Measurements from ENCODE around the gene TSPYL4. TPM values are rescaled to one million over a fixed set of nuclear protein-coding genes. Genes with fewer than 3 reads are reported as not detected.

TSPYL4 gene
- total and polyA plus RNA-seq, 2 donors (not counting 1 experiment from before 2014, with no cell fraction given): 20.6 to 21.4 TPM

DNA sequence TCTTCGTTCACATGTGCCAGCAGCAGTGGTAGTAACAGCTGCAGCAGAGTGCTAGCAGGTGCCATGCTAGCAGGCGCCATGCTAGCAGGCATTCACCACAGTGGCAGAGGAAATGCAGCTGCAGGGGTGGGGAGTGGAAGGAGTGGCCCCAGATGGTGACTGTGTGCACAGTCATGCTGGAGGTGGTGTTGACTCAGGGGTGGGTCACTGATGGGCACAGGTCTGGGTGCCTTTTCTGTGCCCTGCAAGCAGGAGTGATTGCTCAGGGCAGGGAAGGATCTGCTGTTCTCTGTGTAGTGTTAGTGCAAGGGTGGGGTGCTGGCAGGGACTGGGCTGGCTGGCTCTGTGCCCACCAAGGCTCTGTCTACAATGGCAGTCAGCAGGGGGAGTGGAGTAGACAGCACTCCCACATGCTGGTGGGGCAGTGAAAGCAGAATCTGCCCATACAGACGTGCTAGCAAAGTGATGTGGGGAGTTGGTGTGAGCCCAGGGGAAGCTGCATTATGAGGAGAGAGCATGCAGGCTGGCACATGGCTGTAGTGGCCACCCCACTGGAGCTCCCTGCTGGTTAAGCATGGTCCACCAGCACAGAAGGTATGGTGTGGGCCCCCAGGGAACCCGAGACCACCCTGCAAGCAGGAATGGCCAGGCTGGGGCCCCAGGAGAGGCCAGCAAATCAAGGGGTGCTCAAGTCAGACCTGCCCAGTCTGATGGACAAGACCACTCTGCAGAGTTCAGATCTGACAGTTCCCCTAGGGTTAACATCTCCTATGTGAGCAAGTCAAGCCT, 11.4 kb upstream of the TSPYL4 start:
- WGBS (ENCODE audit: insufficient coverage): 86% methylated on average over 4 of the region's 4 CpGs
- intact Hi-C loops (cut with micrococcal nuclease): no loop called here
- no peak overlapping the region for H3K4me3 ChIP-seq (ENCODE audit: control extremely low read depth in 1 of 5, extremely low read depth in 1 of 5, insufficient read depth in 1 of 5, low read depth in 2 of 5, low read length in 4 of 5)
- ChIA-PET CTCF (no interaction called here), POLR2A (no interaction called here)
- H2AFZ ChIP-seq (ENCODE audit: insufficient read depth, low read depth, low read length, poor library complexity, severe bottlenecking): no peak overlapping the region
- no peak overlapping the region for H3K4me2 ChIP-seq (replicated peaks; ENCODE audit: low read depth, low read length, poor library complexity, severe bottlenecking)
- no peak overlapping the region for H3K27ac ChIP-seq (ENCODE audit: low read length in 2 of 2)
- H3K79me2 ChIP-seq (ENCODE audit: control insufficient read depth, insufficient read depth, low read length): peaks cover 27% of the 10 kb centered on the region
- H3K9me3 Mint-ChIP-seq (ENCODE audit: insufficient read depth): peaks cover 2% of the 10 kb centered on the region
- no peak overlapping the region for H3K4me3 Mint-ChIP-seq
- no peaks in the 10 kb centered on the region for H3K27me3 ChIP-seq (replicated peaks in 1 of 4; ENCODE audit: control extremely low read depth in 1 of 4, control insufficient read depth in 3 of 4, insufficient read depth in 4 of 4, low read length in 3 of 4)
- no peak overlapping the region for H3K27ac Mint-ChIP-seq
- no peaks in the 10 kb centered on the region for H3K27me3 Mint-ChIP-seq
- peaks cover 0 to 6% (median 1%) of the 10 kb centered on the region in 3 donors for H3K9me3 ChIP-seq (ENCODE audit: control extremely low read depth in 1 of 3, control insufficient read depth in 2 of 3, insufficient read depth in 1 of 3, low read length in 2 of 3)
- H3K9ac ChIP-seq (ENCODE audit: low read length): no peak overlapping the region
- ATAC-seq (ENCODE audit: low read depth) (no peak), DNase-seq (no peak)
- no peaks in the 10 kb centered on the region for H3K4me1 ChIP-seq (ENCODE audit: control insufficient read depth in 2 of 2, insufficient read depth in 2 of 2, low read length in 2 of 2)
- H3K4me1 Mint-ChIP-seq: peaks cover 22% of the 10 kb centered on the region
- H3K36me3 ChIP-seq (replicated peaks in 1 of 2; ENCODE audit: control extremely low read depth in 1 of 2, control insufficient read depth in 1 of 2, extremely low read depth in 1 of 2, insufficient read depth in 2 of 2, low read length in 1 of 2): peaks cover 0 to 3% of the 10 kb centered on the region in 2 experiments
- H4K20me1 ChIP-seq (ENCODE audit: control insufficient read depth, insufficient read depth, low read length, poor library complexity, severe bottlenecking): no peaks in the 10 kb centered on the region
- TF ChIP-seq, protein P1, sequence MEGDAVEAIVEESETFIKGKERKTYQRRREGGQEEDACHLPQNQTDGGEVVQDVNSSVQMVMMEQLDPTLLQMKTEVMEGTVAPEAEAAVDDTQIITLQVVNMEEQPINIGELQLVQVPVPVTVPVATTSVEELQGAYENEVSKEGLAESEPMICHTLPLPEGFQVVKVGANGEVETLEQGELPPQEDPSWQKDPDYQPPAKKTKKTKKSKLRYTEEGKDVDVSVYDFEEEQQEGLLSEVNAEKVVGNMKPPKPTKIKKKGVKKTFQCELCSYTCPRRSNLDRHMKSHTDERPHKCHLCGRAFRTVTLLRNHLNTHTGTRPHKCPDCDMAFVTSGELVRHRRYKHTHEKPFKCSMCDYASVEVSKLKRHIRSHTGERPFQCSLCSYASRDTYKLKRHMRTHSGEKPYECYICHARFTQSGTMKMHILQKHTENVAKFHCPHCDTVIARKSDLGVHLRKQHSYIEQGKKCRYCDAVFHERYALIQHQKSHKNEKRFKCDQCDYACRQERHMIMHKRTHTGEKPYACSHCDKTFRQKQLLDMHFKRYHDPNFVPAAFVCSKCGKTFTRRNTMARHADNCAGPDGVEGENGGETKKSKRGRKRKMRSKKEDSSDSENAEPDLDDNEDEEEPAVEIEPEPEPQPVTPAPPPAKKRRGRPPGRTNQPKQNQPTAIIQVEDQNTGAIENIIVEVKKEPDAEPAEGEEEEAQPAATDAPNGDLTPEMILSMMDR (IDR thresholded peaks at IDR 0.05): no peak
- TF ChIP-seq EZH2 (IDR thresholded peaks at IDR 0.05; ENCODE audit: borderline replicate concordance, insufficient read depth, low read depth, low read length, poor library complexity, severe bottlenecking): no peak

DNA sequence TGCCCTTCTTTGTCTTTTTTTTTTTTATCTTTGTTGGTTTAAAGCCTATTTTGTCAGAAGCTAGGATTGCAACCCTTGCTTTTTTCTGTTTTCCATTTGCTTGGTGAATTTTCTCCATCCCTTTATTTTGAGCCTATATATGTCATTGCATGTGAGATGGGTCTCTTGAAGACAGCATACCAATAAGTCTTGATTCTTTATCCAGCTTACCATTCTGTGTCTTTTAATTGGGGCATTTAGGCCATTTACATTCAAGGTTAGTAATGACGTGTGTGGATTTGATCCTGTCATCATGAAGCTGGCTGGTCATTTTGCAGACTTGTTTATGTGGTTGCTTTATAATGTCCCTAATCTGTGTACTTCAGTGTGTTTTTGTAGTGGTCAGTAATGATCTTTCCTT, 9.5 kb upstream of the TSPYL4 start:
- peaks cover 19% of the 10 kb centered on the region for H3K4me1 Mint-ChIP-seq

More for the DNA sequence above, 9.5 kb upstream of the TSPYL4 start:
- H3K27ac ChIP-seq (ENCODE audit: low read length in 2 of 2): no peak overlapping the region
- no peak for DNase-seq
- H3K27me3 Mint-ChIP-seq: no peaks in the 10 kb centered on the region
- no CpG with 5 or more reads among the region's 1 CpG for WGBS (ENCODE audit: insufficient coverage)
- ChIA-PET CTCF (no interaction called here), POLR2A (no interaction called here)
- H3K9me3 ChIP-seq (ENCODE audit: control extremely low read depth in 1 of 3, control insufficient read depth in 2 of 3, insufficient read depth in 1 of 3, low read length in 2 of 3): peaks cover 0 to 6% (median 1%) of the 10 kb centered on the region in 3 donors
- H3K4me1 ChIP-seq (ENCODE audit: control insufficient read depth in 2 of 2, insufficient read depth in 2 of 2, low read length in 2 of 2): no peaks in the 10 kb centered on the region
- H3K4me3 ChIP-seq (ENCODE audit: control extremely low read depth in 1 of 5, extremely low read depth in 1 of 5, insufficient read depth in 1 of 5, low read depth in 2 of 5, low read length in 4 of 5): no peak overlapping the region
- no peak for TF ChIP-seq EZH2 (IDR thresholded peaks at IDR 0.05; ENCODE audit: borderline replicate concordance, insufficient read depth, low read depth, low read length, poor library complexity, severe bottlenecking)
- TF ChIP-seq, protein P1 (IDR thresholded peaks at IDR 0.05): no peak
- peaks cover 2% of the 10 kb centered on the region for H3K9me3 Mint-ChIP-seq (ENCODE audit: insufficient read depth)
- H3K79me2 ChIP-seq (ENCODE audit: control insufficient read depth, insufficient read depth, low read length): peaks cover 27% of the 10 kb centered on the region
- no peaks in the 10 kb centered on the region for H3K27me3 ChIP-seq (replicated peaks in 1 of 4; ENCODE audit: control extremely low read depth in 1 of 4, control insufficient read depth in 3 of 4, insufficient read depth in 4 of 4, low read length in 3 of 4)
- H4K20me1 ChIP-seq (ENCODE audit: control insufficient read depth, insufficient read depth, low read length, poor library complexity, severe bottlenecking): no peaks in the 10 kb centered on the region
- no peak overlapping the region for H3K9ac ChIP-seq (ENCODE audit: low read length)
- H3K4me3 Mint-ChIP-seq: no peak overlapping the region
- ATAC-seq (ENCODE audit: low read depth): no peak
- H3K4me2 ChIP-seq (replicated peaks; ENCODE audit: low read depth, low read length, poor library complexity, severe bottlenecking): no peak overlapping the region
- H3K27ac Mint-ChIP-seq: no peak overlapping the region
- intact Hi-C loops (cut with micrococcal nuclease): no loop called here
- H2AFZ ChIP-seq (ENCODE audit: insufficient read depth, low read depth, low read length, poor library complexity, severe bottlenecking): no peak overlapping the region
- peaks cover 0 to 3% of the 10 kb centered on the region in 2 experiments for H3K36me3 ChIP-seq (replicated peaks in 1 of 2; ENCODE audit: control extremely low read depth in 1 of 2, control insufficient read depth in 1 of 2, extremely low read depth in 1 of 2, insufficient read depth in 2 of 2, low read length in 1 of 2)
